COLO829 (cell line): ENCODE results near the gene SS18L1.
"Not testable (repeated sequence)": the region's sequence is repeated elsewhere in the genome, so short reads cannot be mapped to it uniquely, and the experiment has no call there.

Experiments
- DNase-seq: peaks from one replicate; pipeline ENCODE4 v3.0.0; 2012; ENCODE audit warnings: low spot score

The SS18L1 gene

DNA sequence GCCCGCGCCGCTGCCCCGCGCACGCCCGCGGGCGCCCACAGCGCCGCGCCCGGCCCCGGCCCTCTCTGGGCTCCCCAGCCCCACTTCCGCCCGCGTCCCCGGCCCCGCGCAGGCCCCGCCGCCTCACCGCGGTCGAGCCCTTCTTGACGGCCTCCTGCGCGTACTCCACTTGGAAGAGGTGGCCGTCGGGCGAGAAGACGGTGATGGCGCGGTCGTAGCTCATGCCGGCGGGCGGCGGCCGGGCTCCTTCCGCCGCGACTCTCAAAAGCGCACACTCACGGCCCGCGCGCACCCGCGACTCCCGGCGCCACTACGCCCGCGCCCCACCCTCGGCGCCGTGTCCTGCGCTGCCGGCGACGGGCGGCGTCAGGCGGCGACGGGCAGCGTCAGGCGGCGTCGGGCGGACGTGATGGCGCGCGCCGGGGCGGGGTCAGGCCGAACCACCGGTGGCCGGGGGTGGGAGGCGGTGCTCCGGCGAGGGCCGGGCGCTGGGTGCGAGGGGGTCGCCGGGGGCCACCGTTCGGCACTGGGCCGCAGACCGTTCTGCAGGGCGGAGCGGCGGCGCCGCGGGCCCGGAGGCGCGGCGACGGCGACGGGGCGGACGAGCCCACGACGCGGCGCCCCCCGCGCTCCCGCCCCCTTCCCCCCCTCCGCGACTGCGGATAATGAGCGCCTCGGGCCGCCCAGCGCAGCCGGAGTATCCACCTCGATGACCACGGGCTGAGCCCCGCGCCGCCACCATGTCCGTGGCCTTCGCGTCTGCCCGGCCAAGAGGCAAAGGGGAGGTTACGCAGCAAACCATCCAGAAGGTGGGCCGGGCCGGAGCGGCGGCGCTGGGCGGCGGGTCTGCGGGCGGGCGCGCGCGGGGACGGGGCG, at the start of gene SS18L1, which contains the start of gene PSMA7:
Gene SS18L1, plus strand, starts transcription at position 689 of the 876 bp plus-strand sequence. Its CDS starts 52 bp downstream, at position 741.
Gene PSMA7, minus strand, starts transcription at position 314 of the 876 bp plus-strand sequence. Its CDS starts 91 bp downstream, at position 223.
- peak; percentile 83 for DNase-seq

DNA sequence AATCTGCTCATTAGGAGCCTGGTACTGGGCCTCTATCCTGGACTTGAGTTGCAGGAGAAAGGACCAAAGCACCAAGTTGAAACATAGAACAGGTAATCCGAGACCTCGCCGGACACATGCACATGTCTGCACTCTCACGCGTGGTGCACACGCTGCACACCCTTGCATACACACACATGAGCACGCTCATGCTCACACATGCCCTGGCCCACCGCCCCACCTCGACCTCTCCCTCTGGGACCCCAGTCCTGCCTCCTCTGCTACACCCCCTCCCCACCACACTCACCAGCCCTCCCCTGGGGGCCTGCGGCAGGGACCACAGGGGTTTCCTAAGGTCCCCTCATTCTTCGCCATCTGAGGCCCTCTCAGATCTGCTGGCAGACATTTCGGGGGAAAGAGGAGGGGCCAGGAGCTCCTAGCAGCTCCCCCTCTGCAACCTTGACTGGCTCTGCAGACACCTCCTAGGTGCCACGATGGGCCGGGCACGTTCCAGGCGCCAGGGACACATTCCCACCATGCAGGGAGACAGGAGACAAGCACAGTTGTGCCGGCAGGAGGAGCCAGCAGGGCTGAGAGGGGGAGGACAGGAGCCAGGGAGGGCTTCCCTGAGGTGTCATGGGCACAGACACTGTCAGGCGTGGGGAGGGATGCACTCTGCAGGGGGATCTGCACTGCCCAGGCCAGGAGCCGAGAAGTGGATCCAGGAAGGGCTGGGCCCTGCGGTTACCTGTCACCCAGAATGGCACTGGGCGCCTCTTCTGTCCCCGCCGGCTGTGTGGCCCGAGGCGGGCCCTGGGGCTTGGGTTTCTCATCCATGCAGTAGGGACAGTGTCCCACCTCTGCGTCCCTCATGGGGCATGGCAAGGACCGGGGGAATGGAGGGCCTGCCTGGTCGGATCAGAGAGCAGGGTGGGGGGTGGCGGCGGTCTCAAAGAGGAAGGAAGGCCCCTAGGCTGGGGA, 46.9 kb upstream of the SS18L1 start:
- DNase-seq: no peak

- DNase-seq: no peak
Measured at GRCh38 chr20:62097881-62098407, 45.6 kb upstream of the SS18L1 start.

DNA sequence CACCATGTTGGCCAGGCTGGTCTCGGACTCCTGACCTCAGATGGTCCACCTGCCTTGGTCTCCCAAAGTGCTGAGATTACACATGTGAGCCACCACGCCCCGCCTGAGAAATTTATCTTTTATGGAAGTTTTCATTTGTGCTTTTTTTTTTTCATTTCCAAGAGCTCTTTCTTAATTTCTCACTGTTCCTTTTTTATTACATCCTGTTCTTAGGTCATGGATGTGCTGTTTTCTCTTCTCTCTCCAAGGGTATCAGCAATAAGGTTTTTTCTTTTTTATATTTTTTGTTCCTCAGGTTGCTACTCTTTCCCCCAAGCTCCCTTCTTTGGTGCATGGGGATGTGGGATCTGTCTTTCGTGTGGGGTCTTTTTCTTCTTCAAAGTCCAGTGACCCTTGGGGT, 42.5 kb upstream of the SS18L1 start:
- DNase-seq: no peak

DNA sequence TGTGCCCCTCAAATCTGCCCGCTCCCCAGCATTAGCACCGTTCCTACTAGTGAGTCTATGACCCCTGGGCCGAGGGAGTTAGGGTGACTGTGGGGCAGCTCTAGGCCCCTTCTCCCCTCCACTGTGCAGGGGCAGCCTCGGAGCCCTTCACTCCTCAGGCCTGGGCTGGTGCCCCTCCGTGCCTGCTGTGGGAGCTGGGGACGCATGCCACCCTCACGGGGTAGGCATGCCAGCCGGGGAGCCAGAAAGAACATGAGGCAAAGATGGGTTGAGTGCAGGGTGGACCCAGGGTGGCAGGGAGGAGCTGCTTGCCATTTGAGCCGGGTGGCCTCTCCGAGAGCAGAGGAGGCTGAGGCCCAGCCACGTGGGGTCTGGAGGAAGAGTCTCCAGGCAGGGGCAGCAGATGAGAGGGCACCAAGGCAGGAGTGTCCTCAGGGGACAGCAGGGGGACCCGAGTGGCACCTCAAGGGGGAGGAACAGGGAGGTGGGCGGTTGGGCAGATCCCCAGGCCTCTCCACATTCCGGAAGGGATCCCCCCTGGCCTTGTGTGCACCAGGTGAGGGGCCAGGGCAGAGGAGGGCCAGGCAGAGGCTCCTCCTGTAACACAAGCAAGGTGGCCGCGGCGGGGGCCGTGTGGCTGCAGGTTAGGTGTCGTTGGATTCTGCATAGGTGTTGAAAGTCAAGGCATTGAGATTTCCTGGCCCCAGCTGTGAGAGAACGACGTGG, 39.9 kb upstream of the SS18L1 start:
- DNase-seq: no peak

GRCh38 chr20:62104234-62104789, 39.3 kb upstream of the SS18L1 start:
- no peak for DNase-seq

DNA sequence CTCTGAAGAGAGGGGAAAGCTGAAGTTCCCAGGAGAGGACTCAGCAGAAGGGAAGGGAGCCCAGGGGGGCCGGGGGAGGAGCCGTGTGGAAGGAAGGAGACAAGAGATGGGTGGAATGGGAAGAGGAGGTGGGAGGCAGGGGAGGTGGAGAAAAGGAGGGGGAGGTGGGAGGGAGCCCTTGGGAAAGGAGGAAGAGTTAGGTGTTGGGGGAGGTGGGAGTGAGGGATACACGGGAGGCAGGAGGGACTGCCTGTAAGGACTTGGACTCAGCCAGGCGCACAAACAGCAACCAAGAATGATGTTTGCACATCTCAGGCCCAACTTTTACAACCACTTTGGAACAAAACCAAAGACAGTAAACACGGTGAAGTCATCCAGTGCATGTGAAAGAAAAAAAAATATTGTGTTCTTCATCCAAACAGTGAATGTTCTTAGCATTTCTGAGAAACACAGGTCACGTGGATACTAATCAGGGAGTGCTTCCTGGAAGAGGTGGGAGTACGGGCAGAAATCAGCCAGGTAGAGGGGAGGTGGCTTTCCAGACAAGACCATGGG, 38.7 kb upstream of the SS18L1 start:
- DNase-seq: no peak

DNA sequence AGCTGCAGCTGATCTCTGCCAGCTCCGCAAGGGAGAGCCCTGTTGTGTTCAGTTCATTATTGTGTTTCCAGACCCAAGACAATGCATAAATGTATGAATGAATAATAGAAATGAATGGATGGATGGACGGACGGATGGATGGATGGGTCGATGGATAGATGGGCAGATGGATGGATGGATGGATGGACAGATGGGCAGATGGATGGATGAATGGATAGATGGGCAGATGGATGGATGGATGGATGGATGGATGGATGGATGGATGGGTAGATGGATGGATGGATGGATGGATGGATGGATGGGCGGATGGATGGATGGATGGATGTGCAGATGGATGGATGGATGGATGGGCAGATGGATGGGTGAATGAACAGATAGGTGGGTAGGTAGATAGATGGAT, 38.0 kb upstream of the SS18L1 start:
- no peak for DNase-seq

DNA sequence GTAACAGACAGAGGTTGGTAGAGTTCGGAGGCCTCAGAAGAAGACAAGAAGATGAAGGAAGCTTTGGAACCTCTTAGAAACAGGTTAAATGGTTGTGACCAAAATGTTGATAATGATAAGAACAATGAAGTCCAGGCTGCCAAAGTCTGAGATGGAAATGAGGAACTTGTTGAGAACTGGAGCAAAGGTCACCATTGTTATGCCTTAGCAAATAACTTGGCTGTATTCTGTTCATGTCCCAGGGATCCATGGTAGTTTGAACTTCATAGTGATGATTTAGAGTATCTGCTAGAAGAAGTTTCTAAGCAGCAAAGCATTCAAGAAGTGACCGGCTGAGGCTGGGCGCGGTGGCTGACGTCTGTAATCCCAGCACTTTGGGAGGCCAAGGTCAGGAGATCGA, 32.4 kb upstream of the SS18L1 start:
- DNase-seq: no peak

- no peak for DNase-seq
Measured at GRCh38 chr20:62112368-62112767, 31.2 kb upstream of the SS18L1 start.

- DNase-seq: no peak
Measured at GRCh38 chr20:62114894-62115293, 28.7 kb upstream of the SS18L1 start.

GRCh38 chr20:62115800-62116407, 27.7 kb upstream of the SS18L1 start:
- not testable (repeated sequence) for DNase-seq

GRCh38 chr20:62116558-62117361, 26.8 kb upstream of the SS18L1 start:
- DNase-seq: no peak

- DNase-seq: no peak
Measured at GRCh38 chr20:62117362-62117646, 26.3 kb upstream of the SS18L1 start.

- DNase-seq: no peak
Measured at GRCh38 chr20:62117658-62118057, 25.9 kb upstream of the SS18L1 start.

- DNase-seq: no peak
Measured at GRCh38 chr20:62118113-62119043, 25.2 kb upstream of the SS18L1 start.

- no peak for DNase-seq
Measured at GRCh38 chr20:62119115-62119514, 24.5 kb upstream of the SS18L1 start.

GRCh38 chr20:62119591-62120364, 23.8 kb upstream of the SS18L1 start:
- DNase-seq: no peak
